SK-N-SH (cell line): ENCODE results near the gene ARFGAP1.

Experiments
- RCOR1 ChIP-seq: fragments of 150-350 bp; IDR thresholded peaks from 2 replicates; pipeline ENCODE4 v1.6.1; 2017; ENCODE audit warnings: antibody characterized with exemption, low read length
- REST ChIP-seq: IDR thresholded peaks from 2 replicates; pipeline ENCODE4 v1.6.1; 2012; ENCODE audit warnings: mild to moderate bottlenecking, low read depth, low read length, moderate library complexity

DNA sequence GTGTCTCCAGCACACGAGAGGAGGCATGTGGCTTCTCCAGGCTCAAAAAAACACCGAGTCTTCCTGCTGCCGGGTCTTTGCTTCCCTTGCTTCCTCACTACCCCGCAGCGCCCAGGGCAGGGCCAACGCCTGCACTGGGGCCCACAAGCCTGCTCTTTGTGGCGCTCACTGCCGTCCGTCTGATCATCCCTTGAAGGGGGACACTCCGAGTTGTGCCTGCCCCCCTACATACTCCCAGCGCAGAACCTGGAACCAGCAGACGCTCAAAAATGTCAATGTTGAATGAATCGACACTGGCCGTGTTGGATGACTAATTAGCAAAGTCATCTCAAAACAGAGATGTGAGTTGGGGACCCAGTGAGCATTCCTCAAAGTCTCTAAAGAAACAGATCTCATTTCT, 8.1 kb upstream of the ARFGAP1 start:
- TF ChIP-seq REST (no peak), RCOR1 (no peak)
